ENCODE data around the gene CSF2RB.

DNA sequence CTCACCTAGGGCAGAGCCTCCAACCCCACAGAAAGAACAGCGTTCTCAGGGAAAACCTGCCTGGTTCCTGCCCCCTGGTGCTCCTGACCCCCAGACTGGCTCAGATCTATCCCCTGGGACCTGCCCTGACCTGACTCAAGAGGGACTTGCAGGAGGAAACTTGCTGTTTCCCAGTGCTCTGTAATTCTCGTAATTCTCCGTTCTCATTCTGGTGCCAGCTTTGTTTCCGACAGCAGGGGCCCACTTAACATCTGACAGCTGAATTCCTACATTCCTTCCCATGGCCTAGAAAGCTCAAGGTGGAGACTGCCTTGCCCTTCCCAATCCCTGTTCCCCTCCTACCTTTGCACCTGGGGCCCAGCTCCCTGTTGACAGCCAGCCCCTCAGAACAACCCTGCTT lies 12.5 kb upstream of the CSF2RB start:
- TF ChIP-seq EZH2 (IDR thresholded peaks at IDR 0.05) (no peak), EZH2phosphoT487 (IDR thresholded peaks at IDR 0.05) (no peak)
- TF ChIP-seq, protein P1, sequence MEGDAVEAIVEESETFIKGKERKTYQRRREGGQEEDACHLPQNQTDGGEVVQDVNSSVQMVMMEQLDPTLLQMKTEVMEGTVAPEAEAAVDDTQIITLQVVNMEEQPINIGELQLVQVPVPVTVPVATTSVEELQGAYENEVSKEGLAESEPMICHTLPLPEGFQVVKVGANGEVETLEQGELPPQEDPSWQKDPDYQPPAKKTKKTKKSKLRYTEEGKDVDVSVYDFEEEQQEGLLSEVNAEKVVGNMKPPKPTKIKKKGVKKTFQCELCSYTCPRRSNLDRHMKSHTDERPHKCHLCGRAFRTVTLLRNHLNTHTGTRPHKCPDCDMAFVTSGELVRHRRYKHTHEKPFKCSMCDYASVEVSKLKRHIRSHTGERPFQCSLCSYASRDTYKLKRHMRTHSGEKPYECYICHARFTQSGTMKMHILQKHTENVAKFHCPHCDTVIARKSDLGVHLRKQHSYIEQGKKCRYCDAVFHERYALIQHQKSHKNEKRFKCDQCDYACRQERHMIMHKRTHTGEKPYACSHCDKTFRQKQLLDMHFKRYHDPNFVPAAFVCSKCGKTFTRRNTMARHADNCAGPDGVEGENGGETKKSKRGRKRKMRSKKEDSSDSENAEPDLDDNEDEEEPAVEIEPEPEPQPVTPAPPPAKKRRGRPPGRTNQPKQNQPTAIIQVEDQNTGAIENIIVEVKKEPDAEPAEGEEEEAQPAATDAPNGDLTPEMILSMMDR (IDR thresholded peaks at IDR 0.05), result no peak
